A549 (cell line): ENCODE data around the gene AOAH.

Experiments
- CBX8 ChIP-seq: fragments of 200-600 bp; sonication (generic); IDR thresholded peaks from 2 replicates; pipeline ENCODE4 v1.6.1; 2016
- CTCF ChIP-seq: fragments of >200 bp; sonication (Bioruptor Twin); formaldehyde crosslinking; IDR thresholded peaks from 3 replicates; pipeline ENCODE4 v1.5.1; 2016
- ELK1 ChIP-seq: fragments of 150-350 bp; IDR thresholded peaks from 2 replicates; pipeline ENCODE4 v1.6.1; 2014; ENCODE audit warnings: low read depth, mild to moderate bottlenecking, low read length
- HDAC2 ChIP-seq: fragments of 200-600 bp; sonication (generic); IDR thresholded peaks from 2 replicates; pipeline ENCODE4 v1.6.1; 2016
- HMGXB4 ChIP-seq: fragments of 250-450 bp; sonication (Bioruptor Pico); IDR thresholded peaks from 2 replicates; pipeline ENCODE4 v1.5.0; 2021; ENCODE audit warnings: mild to moderate bottlenecking, moderate library complexity, borderline replicate concordance
- HOXA7 ChIP-seq: fragments of 250-450 bp; sonication (Bioruptor Pico); IDR thresholded peaks from 2 replicates; pipeline ENCODE4 v1.5.0; 2020; ENCODE audit warnings: mild to moderate bottlenecking, moderate library complexity
- KDM1A ChIP-seq: fragments of 200-600 bp; sonication (generic); IDR thresholded peaks from 2 replicates; pipeline ENCODE4 v1.6.1; 2016; ENCODE audit warnings: low read depth, mild to moderate bottlenecking
- MAX ChIP-seq: IDR thresholded peaks from 2 replicates; pipeline ENCODE4 v1.6.1; 2012
- RCOR1 ChIP-seq: fragments of 150-350 bp; IDR thresholded peaks from 2 replicates; pipeline ENCODE4 v1.6.1; 2014; ENCODE audit warnings: antibody characterized with exemption, low read length, low read depth
- SMC3 ChIP-seq: fragments of >200 bp; sonication (Bioruptor Twin); formaldehyde crosslinking; IDR thresholded peaks from 3 replicates; pipeline ENCODE4 v1.6.1; 2018; ENCODE audit warnings: inconsistent platforms
- USF2 ChIP-seq: fragments of 450-650 bp; IDR thresholded peaks from 2 replicates; pipeline ENCODE4 v1.6.1; 2014; ENCODE audit warnings: antibody characterized with exemption

- TF ChIP-seq KDM1A = no peak
- TF ChIP-seq ELK1 = no peak
- no peak for TF ChIP-seq USF2
- no peak for TF ChIP-seq CTCF
- no peak for TF ChIP-seq MAX
- TF ChIP-seq HDAC2 = no peak
- no peak for TF ChIP-seq HOXA7 (CRISPR knock-in tag)
- no peak for TF ChIP-seq HMGXB4 (CRISPR knock-in tag)
- TF ChIP-seq CBX8 = no peak
- no peak for TF ChIP-seq SMC3
- TF ChIP-seq RCOR1 = no peak
These were observed 65.2 kb downstream of the AOAH start for GRCh38 chr7:36659172-36659516.
